NT2/D1 (cell line): ENCODE data around the gene TIAM2.

ENCODE experiments used
- SUZ12 ChIP-seq: IDR thresholded peaks from 2 replicates; pipeline ENCODE4 v1.6.1; 2011; ENCODE audit not compliant: insufficient read length, insufficient read depth; ENCODE audit errors: extremely low read depth
- YY1 ChIP-seq: IDR thresholded peaks from 2 replicates; pipeline ENCODE4 v1.6.1; 2011; ENCODE audit not compliant: insufficient read length, insufficient read depth
- ZNF274 ChIP-seq: IDR thresholded peaks from 2 replicates; pipeline ENCODE4 v1.6.1; 2011; ENCODE audit warnings: mild to moderate bottlenecking, low read depth, low read length

- TF ChIP-seq SUZ12 (no peak), ZNF274 (no peak), YY1 (no peak)
Observed at GRCh38 chr6:155195903-155196302, 200.8 kb downstream of the TIAM2 start.
